ENCODE measurements around the gene DUOX2. TPM values are rescaled to one million over a fixed set of nuclear protein-coding genes. Genes with fewer than 3 reads are reported as not detected.
"Not testable (repeated sequence)": the region's sequence is repeated elsewhere in the genome, so short reads cannot be mapped to it uniquely, and the experiment has no call there.

Gene DUOX2
- total RNA-seq, 1 donor from 2014 or later: not detected

- DNase-seq (ENCODE audit: low read depth in 2 of 2): not testable (repeated sequence)
Measured at GRCh38 chr15:45075440-45076320, 38.3 kb downstream of the DUOX2 start.

GRCh38 chr15:45073602-45074001, 40.4 kb downstream of the DUOX2 start:
- not testable (repeated sequence) for DNase-seq (ENCODE audit: low read depth in 2 of 2)

- peak in 1 of 2 donors; percentile 12 for DNase-seq (ENCODE audit: low read depth in 2 of 2)
Measured at GRCh38 chr15:45069942-45070360, 44.0 kb downstream of the DUOX2 start.

GRCh38 chr15:45064386-45064785, 49.6 kb downstream of the DUOX2 start:
- DNase-seq (ENCODE audit: low read depth in 2 of 2): no peak

- not testable (repeated sequence) for DNase-seq (ENCODE audit: low read depth in 2 of 2)
Measured at GRCh38 chr15:45062301-45062700, 51.7 kb downstream of the DUOX2 start.

- DNase-seq (ENCODE audit: low read depth in 2 of 2): not testable (repeated sequence)
Measured at GRCh38 chr15:45058690-45059675, 55.0 kb downstream of the DUOX2 start.

GRCh38 chr15:45052676-45053075, 61.3 kb downstream of the DUOX2 start:
- DNase-seq (ENCODE audit: low read depth in 2 of 2): not testable (repeated sequence)

- no peak for DNase-seq (ENCODE audit: low read depth in 2 of 2)
Measured at GRCh38 chr15:45050587-45050986, 63.4 kb downstream of the DUOX2 start.

GRCh38 chr15:45048794-45049631, 65.0 kb downstream of the DUOX2 start:
- DNase-seq (ENCODE audit: low read depth in 2 of 2): no peak

GRCh38 chr15:45048449-45048793, 65.6 kb downstream of the DUOX2 start:
- DNase-seq (ENCODE audit: low read depth in 2 of 2): not testable (repeated sequence)

- not testable (repeated sequence) for DNase-seq (ENCODE audit: low read depth in 2 of 2)
Measured at GRCh38 chr15:45044270-45044669, 69.7 kb downstream of the DUOX2 start.

GRCh38 chr15:45042859-45043258, 71.1 kb downstream of the DUOX2 start:
- DNase-seq (ENCODE audit: low read depth in 2 of 2): not testable (repeated sequence)

Other genes with a start within 250 kb of the DUOX2 start
- gene TERB2, start 157.5 kb downstream of the DUOX2 start, total RNA-seq: not detected in 2 replicates
- 2.5 and 5.0 TPM in 2 replicates for gene SORD, start 91.0 kb downstream of the DUOX2 start, total RNA-seq
- gene DUOXA2, start 154 bp upstream of the DUOX2 start, total RNA-seq: not detected in 2 replicates
- not detected in 2 replicates for gene DUOXA1, start 15.7 kb upstream of the DUOX2 start, total RNA-seq
- not detected in 2 replicates for gene DUOX1, start 15.8 kb upstream of the DUOX2 start, total RNA-seq
- gene SHF, start 73.8 kb upstream of the DUOX2 start, total RNA-seq: 3.1 and 5.1 TPM in 2 replicates
- gene SLC28A2, start 138.1 kb upstream of the DUOX2 start, total RNA-seq: not detected in 2 replicates

All from dermis microvascular lymphatic vessel endothelial cell (primary cell).